ENCODE results near the gene IL20RB.
"Not testable (repeated sequence)": the region's sequence is repeated elsewhere in the genome, so short reads cannot be mapped to it uniquely, and the experiment has no call there.

Gene IL20RB

GRCh38 chr3:136989781-136990524 lies 32.2 kb downstream of the IL20RB start:
- DNase-seq, result no peak

GRCh38 chr3:136990826-136991225 lies 33.0 kb downstream of the IL20RB start:
- DNase-seq, result no peak

GRCh38 chr3:136992115-136992514 lies 34.3 kb downstream of the IL20RB start:
- no peak for DNase-seq

- peak; percentile 29 for DNase-seq
Observed at GRCh38 chr3:136994772-136995516, 37.2 kb downstream of the IL20RB start.

GRCh38 chr3:136995652-136996051 lies 37.9 kb downstream of the IL20RB start:
- no peak for DNase-seq

- DNase-seq, result no peak
Observed at GRCh38 chr3:137000039-137000438, 42.3 kb downstream of the IL20RB start.

- DNase-seq, result not testable (repeated sequence)
Observed at GRCh38 chr3:137007376-137007775, 49.6 kb downstream of the IL20RB start.

- no peak for DNase-seq
Observed at GRCh38 chr3:137008131-137008530, 50.3 kb downstream of the IL20RB start.

GRCh38 chr3:137008976-137009375 lies 51.2 kb downstream of the IL20RB start:
- DNase-seq, result no peak

- no peak for DNase-seq
Observed at GRCh38 chr3:137010137-137010536, 52.4 kb downstream of the IL20RB start.

- DNase-seq, result no peak
Observed at GRCh38 chr3:137011153-137011552, 53.4 kb downstream of the IL20RB start.

GRCh38 chr3:137012097-137012501 lies 54.3 kb downstream of the IL20RB start:
- no peak for DNase-seq

GRCh38 chr3:137013951-137014688 lies 56.3 kb downstream of the IL20RB start:
- peak; percentile 78 for DNase-seq

GRCh38 chr3:137017316-137017715 lies 59.5 kb downstream of the IL20RB start:
- DNase-seq, result not testable (repeated sequence)

- no peak for DNase-seq
Observed at GRCh38 chr3:137020315-137020714, 62.5 kb downstream of the IL20RB start.

GRCh38 chr3:137020888-137021287 lies 63.1 kb downstream of the IL20RB start:
- DNase-seq, result no peak

- DNase-seq, result no peak
Observed at GRCh38 chr3:137024348-137024747, 66.6 kb downstream of the IL20RB start.

GRCh38 chr3:137026701-137027100 lies 68.9 kb downstream of the IL20RB start:
- no peak for DNase-seq

GRCh38 chr3:137032465-137033120 lies 74.8 kb downstream of the IL20RB start:
- peak; percentile 44 for DNase-seq

GRCh38 chr3:137035631-137036030 lies 77.8 kb downstream of the IL20RB start:
- no peak for DNase-seq

- no peak for DNase-seq
Observed at GRCh38 chr3:137039570-137039969, 81.8 kb downstream of the IL20RB start.

GRCh38 chr3:137041251-137041650 lies 83.5 kb downstream of the IL20RB start:
- DNase-seq, result no peak

GRCh38 chr3:137041686-137042085 lies 83.9 kb downstream of the IL20RB start:
- DNase-seq, result no peak

Measured in DMS153 (cell line).